H7 (cell line): ENCODE data around the gene ADAMTS18. TPM values are rescaled to one million over a fixed set of nuclear protein-coding genes. Genes with fewer than 3 reads are reported as not detected.
"Not testable (repeated sequence)": the region's sequence is repeated elsewhere in the genome, so short reads cannot be mapped to it uniquely, and the experiment has no call there.

Experiments used
- DNase-seq: peaks from one replicate; pipeline ENCODE4 v3.0.0; 2012
- H3K27me3 ChIP-seq: 2 replicates; pipeline ENCODE4 v1.6.0; 2011; ENCODE audit warnings: mild to moderate bottlenecking, low read length; ENCODE audit not compliant: control insufficient read depth, insufficient read depth
- H3K36me3 ChIP-seq: replicated peaks from 2 replicates; pipeline ENCODE4 v1.5.1; 2011; ENCODE audit warnings: low read length; ENCODE audit not compliant: control insufficient read depth, insufficient read depth
- H3K4me3 ChIP-seq: 2 replicates; pipeline ENCODE4 v1.5.1; 2011; ENCODE audit warnings: low read depth, mild to moderate bottlenecking, control low read depth, low read length, moderate library complexity; ENCODE audit not compliant: insufficient read depth
- total RNA-seq: library from RNA; depleted of rRNA; stranded (reverse); fragments of >200 nt; shearing (Covaris generic); gene quantifications from 2 replicates; pipeline ENCODE4 v1.2.3, GENCODE V29; 2014

ADAMTS18 gene
- total RNA-seq, 1 experiment from 2014 or later, result 0.94 TPM

- Histone ChIP-seq H3K36me3 (no peaks in the 10 kb centered on the region), H3K4me3 (no peak overlapping the region), H3K27me3 (no peaks in the 10 kb centered on the region)
- DNase-seq, result no peak
These were observed 157.3 kb downstream of the ADAMTS18 start for GRCh38 chr16:77277571-77277970.

DNA sequence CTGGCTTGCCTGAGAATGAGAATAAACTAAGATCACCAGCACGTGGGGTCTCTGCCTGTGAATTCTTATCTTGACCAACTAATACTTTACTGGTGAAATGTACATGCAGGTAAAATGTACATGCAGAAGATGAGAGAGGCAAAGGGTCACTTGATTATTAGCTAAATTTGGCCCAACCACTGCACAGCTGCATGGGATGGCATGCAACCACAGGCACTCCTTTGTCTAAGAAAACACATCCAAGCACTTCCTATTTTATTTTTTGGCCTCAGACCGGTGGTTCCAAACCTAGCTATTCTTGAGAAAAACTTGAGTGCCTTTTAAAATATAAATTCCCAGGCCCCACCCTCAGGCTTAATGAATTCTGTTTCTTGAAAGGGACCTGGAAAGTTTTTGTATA lies 157.7 kb downstream of the ADAMTS18 start:
- no peak for DNase-seq
- H3K4me3 ChIP-seq, result no peak overlapping the region
- no peaks in the 10 kb centered on the region for H3K36me3 ChIP-seq

GRCh38 chr16:77276661-77277060 lies 158.2 kb downstream of the ADAMTS18 start:
- Histone ChIP-seq H3K27me3 (no peaks in the 10 kb centered on the region), H3K4me3 (no peak overlapping the region), H3K36me3 (no peaks in the 10 kb centered on the region)
- DNase-seq, result no peak

More for the DNA sequence above, 157.7 kb downstream of the ADAMTS18 start:
- no peaks in the 10 kb centered on the region for H3K27me3 ChIP-seq

GRCh38 chr16:77275303-77275702 lies 159.5 kb downstream of the ADAMTS18 start:
- not testable (repeated sequence) for DNase-seq, H3K36me3 ChIP-seq, H3K4me3 ChIP-seq, H3K27me3 ChIP-seq

GRCh38 chr16:77273815-77274214 lies 161.0 kb downstream of the ADAMTS18 start:
- no peaks in the 10 kb centered on the region for H3K27me3 ChIP-seq
- no peaks in the 10 kb centered on the region for H3K36me3 ChIP-seq
- no peak overlapping the region for H3K4me3 ChIP-seq
- DNase-seq, result peak; percentile 7

DNA sequence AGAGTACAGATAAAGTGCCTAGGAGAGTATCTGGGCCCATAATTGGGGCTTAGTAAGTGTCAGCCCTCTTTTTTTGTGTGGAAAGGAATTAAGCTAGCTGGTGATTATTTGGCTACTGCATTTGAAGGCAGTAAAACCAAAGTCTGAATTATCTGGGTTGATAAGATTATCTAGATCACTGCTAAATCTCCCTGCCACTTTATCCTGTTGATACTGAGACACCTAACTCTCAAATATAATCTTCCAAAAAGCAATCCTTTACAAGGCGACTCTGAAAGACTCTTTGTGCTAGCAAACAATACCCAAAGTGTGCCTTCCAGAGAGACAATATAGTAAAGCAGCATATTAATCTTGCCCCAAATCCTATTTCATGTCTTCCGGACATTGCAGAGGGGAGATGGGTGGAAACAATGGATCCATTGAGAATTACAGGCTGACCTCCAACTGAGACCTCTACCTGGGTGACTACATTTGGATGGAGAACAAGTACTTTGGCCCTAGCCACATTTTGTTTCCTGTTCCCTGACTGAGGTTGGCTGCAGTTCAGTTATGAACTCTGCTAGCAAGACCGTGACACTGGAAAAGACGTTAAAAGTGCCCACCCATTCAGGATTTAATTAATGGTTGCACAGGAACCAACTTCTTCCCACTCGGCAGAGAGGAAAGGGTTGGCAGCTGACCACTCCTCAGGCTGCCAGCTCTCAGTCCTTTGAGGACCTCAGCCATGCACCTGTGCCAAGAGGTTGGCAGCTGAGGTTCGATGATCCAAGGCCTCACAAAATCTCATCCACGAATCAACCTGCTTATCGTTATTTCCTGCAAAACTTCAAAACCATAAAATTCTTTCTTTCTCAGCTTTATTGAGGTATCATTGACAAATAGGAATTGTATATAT lies 163.1 kb downstream of the ADAMTS18 start:
- no peak for DNase-seq
- no peaks in the 10 kb centered on the region for H3K36me3 ChIP-seq
- H3K27me3 ChIP-seq, result no peaks in the 10 kb centered on the region
- no peak overlapping the region for H3K4me3 ChIP-seq

DNA sequence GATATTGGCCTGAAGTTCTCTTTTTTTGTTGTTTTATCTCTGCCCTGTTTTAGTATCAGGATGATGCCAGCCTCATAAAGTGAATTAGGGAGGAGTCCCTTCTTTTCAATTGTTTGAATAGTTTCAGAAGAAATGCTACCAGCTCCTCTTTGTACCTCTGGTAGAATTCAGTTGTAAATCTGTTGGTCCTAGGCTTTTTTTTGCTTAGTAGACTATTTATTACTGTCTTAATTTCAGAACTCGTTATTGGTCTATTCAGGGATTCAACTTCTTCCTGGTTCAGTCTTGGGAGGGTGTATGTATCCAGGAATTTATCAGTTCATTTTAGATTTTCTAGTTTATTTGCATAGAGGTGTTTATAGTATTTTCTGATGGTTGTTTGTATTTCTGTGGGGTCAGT lies 168.6 kb downstream of the ADAMTS18 start:
- not testable (repeated sequence) for H3K36me3 ChIP-seq, H3K27me3 ChIP-seq, H3K4me3 ChIP-seq, DNase-seq

GRCh38 chr16:77262971-77263370 lies 171.9 kb downstream of the ADAMTS18 start:
- Histone ChIP-seq H3K36me3 (no peaks in the 10 kb centered on the region), H3K4me3 (no peak overlapping the region), H3K27me3 (no peaks in the 10 kb centered on the region)
- no peak for DNase-seq

- H3K36me3 ChIP-seq, result no peaks in the 10 kb centered on the region
- no peak for DNase-seq
- H3K4me3 ChIP-seq, result no peak overlapping the region
- no peaks in the 10 kb centered on the region for H3K27me3 ChIP-seq
These were observed 184.4 kb downstream of the ADAMTS18 start for GRCh38 chr16:77250400-77250799.

DNA sequence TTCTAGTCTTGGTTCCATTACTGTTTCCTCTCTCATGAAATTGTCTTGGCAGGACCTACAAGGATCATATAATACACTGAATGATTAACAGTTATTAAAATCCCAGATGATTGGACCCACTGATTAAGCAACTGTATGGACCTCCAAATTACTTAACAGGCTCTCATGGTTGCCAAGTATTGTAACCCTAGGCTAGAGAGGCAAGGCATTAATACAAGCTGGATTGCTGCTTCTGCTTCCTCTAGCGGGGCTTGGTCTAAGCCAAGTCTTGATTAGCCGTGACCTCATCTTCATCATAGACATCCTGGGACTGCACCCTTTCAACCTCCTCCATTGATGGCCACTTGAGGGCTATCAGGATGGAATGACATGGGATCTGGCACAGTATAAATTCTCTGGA lies 188.7 kb downstream of the ADAMTS18 start:
- Histone ChIP-seq H3K27me3 (no peaks in the 10 kb centered on the region), H3K36me3 (no peaks in the 10 kb centered on the region), H3K4me3 (no peak overlapping the region)
- DNase-seq, result no peak

- not testable (repeated sequence) for H3K36me3 ChIP-seq, H3K27me3 ChIP-seq, H3K4me3 ChIP-seq, DNase-seq
These were observed 192.4 kb downstream of the ADAMTS18 start for GRCh38 chr16:77242471-77242870.

- no peak for DNase-seq
- no peaks in the 10 kb centered on the region for H3K27me3 ChIP-seq
- H3K36me3 ChIP-seq, result no peaks in the 10 kb centered on the region
- no peak overlapping the region for H3K4me3 ChIP-seq
These were observed 196.2 kb downstream of the ADAMTS18 start for GRCh38 chr16:77238593-77238992.

DNA sequence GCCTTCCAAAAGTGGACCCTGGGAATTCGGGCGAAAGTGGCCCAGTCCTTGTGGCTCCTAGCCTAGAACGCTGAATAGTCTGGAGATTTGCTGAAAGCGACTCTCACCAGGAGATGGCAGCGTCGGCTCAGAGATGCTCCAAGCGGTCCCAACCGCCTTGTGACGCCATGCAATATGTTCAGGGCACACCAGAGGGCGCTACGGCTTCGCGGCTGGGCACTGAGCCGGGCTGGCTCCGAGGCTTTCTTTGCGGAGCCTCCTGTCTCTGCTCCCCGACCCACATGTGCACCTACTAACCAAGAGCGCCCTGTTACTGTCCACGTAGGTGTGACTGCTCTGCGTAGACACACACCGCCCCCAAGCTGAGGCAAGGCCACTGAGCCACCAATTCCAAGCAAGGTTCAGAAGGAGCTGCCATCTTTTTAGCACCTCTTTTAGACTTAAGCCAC lies 198.7 kb downstream of the ADAMTS18 start:
- H3K4me3 ChIP-seq, result no peak overlapping the region
- H3K36me3 ChIP-seq, result no peaks in the 10 kb centered on the region
- peak; percentile 86 for DNase-seq
- no peaks in the 10 kb centered on the region for H3K27me3 ChIP-seq

DNA sequence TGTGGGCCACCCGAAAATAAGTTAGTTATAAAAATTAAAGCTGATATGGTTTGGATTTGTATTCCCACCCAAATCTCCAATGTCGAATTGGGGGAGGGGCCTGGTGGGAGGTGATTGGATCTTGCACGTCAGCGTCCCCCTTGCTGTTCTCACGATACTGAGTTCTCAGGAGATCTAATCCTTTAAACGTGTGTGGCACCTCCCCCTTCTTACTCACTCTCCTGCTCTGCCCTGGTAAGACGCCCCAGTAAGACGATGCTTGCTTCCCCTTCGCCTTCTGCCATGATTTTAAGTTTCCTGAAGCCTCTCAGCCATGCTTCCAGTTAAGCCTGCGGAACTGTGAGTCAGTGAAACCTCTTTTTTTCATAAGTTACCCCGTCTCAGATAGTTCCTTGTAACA lies 200.2 kb downstream of the ADAMTS18 start:
- Histone ChIP-seq H3K27me3 (no peaks in the 10 kb centered on the region), H3K4me3 (no peak overlapping the region), H3K36me3 (no peaks in the 10 kb centered on the region)
- DNase-seq, result peak; percentile 38

DNA sequence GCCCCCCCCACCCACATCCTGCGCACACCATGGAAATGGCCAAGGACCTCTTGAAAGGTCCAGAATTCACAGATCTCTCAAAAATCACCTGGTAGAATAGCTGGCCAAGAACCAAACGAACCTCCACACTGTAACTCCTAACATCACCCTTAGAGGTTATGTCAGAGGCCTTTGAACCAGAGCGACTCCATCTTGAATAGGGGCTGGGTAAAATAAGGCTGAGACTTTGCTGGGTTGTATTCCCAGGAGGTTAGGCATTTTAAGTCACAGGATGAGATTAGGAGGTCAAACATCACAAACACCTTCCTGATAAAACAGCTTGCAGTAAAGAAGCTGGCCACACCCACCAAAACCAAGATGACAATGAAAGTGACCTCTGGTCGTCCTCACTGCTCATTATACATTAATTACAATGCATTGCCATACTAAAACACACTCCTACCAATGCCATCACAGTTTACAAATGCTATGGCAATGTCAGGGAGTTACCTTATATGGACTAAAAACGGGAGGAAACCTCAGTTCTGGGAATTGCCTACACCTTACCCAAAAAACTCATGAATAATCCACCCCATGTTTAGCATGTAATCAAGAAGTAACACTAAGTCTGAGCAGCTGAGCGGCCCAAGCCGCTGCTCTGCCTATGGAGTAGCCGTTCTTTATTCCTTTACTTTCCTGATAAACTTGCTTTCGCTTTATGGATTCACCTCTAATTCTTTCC lies 200.9 kb downstream of the ADAMTS18 start:
- no peak for DNase-seq
- no peak overlapping the region for H3K4me3 ChIP-seq
- no peaks in the 10 kb centered on the region for H3K27me3 ChIP-seq
- H3K36me3 ChIP-seq, result no peaks in the 10 kb centered on the region
